AG08395 (cell line): ENCODE measurements around the gene SORL1-AS1.
A peak's percentile ranks its signal among the peaks of the same experiment; 100 is the strongest.
"Not testable (repeated sequence)": the region's sequence is repeated elsewhere in the genome, so short reads cannot be mapped to it uniquely, and the experiment has no call there.

Source experiments
- DNase-seq: peaks from one replicate; pipeline ENCODE4 v3.0.0; 2012; ENCODE audit warnings: mixed read lengths, low spot score

Gene SORL1-AS1

DNA sequence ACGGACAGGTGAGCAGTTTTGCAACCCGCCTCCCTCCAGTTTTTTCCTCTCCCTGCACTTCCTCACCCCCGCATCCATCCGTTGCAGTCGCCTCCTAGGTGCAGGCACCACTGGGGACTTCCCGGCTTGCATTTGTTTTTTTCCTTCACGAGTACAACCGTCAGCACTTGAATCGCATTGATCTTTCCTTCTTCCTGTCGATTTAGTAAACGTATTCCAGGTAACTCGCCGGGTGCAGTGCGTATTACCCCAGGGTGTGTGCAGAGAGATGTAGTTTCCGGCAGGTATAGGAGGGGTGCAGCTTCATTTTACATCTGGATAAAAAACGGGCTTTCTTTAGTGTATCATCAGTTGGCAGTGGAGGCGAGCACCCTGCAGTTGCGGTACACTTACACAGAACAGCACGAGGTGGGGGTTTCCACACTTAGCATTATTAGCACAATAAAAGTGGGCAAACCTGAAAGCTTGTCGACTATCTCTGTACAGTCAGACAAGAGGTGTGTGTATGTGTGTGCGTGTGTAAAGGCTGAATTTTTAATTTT is at the start of gene SORL1-AS1:
TSS of gene SORL1-AS1 (minus strand) at position 359 of the 542 bp plus-strand sequence.
- peak; percentile 17 for DNase-seq

DNA sequence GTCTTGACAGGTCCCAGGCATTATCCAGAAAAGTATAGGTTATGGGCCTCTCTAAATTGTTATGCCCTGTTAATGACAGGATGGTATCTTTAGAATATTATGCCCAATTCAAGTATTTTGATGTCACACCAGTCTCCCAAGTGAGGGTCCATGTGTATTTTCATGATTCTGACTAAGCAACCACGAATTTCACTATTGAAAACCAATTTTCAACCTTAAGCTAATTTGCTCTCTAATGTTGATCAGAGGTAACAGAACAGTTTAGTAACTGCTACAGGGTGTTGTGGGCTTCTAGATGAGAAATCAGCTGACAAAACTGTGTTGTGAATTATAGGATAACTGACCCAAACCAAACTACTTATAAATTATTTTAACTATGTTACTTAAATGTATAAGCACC is 48.0 kb upstream of the SORL1-AS1 start:
- DNase-seq = no peak

DNA sequence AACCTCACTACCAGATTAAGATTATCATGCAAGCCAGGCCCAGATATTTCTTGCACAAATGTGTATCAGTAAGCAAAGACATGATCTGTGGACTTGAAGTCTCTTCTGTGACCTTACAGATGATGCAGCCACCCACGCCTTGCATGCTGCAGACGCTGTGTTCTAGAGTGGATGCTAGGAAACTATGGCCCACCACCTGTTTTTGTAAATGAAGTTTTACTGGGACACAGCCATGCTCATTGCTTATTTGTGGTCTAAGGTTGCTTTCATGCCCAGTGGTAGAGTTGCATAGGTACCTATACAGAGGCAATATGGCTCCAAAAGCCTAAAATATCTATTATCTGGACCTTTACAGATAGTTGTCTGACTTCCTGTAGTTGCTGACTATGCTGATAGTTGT is 47.5 kb upstream of the SORL1-AS1 start:
- DNase-seq = no peak

DNA sequence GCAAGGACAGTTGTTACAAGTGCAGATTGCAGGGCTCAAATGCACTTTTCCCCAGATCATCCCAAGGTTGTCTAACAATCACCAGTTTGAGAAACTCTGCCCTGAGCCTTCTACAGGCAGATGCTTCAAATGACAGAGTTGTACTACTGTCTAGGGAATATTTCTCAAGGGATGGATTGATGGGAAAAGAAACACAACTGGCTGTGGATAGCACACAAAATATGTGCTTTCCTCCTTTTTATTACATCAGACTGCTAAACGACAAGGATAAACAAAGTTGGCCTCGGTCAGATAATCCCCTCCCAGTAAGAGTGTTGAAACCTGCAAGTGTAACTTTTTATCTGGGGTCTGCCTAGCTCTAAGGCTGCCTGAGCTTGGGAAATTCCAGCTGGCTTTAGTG is 46.6 kb upstream of the SORL1-AS1 start:
- DNase-seq = no peak

DNA sequence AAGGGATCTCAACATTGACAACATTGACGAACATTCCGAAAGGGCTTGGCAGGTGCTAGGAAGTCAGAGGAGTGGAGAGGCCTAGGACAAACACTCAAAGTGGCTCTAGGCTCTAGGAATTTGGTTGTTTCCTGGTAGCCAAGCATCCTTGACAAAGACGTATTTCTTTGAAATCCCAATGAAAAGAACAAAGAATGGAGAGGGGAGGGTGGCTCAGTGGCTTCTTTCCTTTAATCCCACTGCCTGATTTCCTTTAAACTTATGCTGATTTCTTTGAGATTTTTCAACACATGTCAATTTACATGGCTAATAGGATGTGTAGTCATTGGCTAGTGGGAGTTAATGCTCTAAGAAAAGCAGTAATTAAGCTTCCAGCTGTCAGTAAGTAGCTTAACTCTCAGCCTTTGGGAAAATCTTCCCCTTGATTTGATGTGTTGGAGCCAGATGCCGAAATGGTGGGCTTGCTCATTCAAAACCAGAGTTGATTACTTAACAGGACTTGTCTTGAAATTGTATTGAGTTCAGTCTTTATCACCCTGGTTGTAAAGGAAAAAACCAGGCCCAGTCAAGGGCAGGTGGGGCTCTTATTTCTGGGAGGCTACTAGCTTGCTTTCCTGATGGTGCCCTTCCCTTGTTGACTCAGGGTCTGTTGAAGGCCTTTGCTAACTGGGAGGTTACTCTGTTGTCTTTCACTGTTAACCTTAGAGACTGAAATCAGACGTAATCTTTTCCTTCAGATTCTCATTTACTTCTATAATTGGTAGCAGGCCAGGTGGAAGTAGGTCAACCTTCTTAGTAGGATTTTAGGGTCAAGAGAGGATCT is 44.6 kb upstream of the SORL1-AS1 start:
- DNase-seq = no peak

DNA sequence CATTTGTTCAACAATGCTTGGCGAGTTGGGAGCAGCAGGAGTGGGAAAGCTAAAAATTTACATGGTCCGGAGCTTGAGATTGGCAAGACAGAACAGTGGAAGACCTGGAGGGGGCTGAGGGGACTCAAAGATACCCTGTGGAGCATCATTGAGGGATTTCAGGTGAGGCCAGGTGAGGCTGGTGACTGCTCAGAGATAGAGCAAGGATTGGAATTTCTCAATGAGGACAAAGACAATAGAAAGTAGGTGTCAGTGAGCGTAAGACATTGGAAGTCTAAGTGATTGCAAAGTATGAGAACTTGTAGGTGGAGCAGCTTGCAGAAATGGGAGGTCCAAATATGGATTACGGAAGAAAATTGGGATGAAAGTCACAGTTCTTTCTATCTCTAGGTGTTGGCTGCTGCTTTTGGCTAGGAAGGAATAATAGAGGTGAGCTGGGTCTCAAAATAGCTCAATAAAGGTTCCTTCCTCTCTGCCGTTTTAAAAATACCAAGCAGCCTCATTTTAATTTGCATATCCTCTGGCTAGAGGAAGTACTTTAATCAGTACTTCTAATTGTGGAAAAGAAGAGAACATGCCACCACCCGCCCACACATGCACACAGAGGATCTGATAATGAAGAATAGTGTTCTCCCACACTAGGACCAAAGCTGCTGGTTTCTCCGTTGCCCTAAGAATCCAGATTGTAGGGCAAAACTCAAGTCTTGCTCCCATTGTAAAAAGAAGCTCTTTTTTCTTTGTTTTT is 41.8 kb upstream of the SORL1-AS1 start:
- no peak for DNase-seq

DNA sequence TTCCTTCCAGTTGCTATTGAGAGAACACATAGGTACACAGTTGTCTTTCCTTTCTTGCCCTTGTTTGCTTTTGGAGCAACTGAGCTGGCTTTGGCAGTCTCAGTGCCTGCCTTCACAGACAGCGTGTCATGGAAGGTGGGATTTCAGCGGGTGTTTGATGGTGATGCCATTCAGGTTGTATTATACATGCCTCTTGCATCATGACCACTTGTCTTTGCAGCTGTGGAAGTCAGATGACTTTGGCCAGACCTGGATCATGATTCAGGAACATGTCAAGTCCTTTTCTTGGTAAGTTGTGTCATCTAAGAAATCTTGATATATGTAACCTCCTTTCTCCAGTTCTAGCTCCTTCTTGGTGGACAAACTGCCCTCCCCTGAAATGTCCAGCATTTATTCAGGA is 37.1 kb upstream of the SORL1-AS1 start:
- DNase-seq = no peak

DNA sequence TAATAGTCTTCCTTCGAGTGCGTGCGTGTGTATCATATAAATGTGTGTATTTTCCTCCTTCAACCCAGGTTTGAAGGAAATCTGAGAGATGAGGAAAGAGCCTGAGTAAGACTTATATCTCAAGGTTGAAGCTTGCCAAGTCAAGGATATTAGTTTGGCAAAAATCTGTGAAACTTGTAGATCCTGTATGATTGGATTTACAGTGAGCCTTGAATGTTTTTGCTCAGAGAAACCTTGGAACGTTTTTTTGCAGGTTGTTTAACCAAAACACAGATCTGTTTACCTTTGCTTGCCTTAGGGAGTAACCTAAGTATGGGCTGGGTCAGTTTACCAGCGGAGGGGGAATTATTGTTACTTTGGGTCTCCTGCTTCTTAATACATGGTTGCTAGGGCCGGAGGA is 35.9 kb upstream of the SORL1-AS1 start:
- DNase-seq = no peak

DNA sequence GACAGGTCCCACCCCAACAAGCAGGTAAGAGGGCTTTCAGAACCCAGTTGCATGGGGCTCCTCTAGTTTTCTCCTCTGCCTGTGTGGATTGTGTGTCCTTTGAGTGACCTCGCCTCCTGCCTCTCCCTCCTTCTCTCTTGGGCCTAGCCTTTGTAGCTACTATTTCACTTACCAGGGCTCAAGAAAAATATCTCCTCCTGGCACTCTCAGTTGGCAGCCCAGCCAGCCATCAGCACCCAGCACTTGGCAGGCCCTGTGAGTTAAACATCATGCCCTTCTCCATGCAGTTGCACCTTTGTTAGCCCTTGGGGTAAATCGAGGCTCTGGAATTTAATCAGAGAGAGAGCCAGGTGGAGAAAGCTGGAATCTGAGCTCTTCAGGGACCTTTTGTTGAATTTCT is 35.4 kb upstream of the SORL1-AS1 start:
- no peak for DNase-seq

DNA sequence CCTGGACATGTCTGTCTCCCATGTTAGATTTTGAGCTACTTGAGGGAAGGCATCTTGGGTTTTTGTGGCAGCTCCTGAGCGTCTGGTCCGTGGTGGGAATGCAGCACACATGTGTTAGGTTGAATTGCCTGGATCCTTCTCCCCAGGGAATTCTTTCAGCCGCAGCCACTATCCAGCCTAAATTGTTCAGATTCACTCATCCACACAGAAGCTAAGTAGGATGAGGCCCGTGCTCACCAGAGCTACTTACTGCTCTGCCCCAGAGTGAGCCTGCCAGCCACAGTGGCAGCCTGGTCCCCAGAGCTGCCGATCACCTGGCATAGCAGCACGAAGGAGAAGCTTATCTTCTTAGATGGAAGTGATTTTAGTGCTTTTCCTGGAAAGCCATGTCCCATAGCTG is 34.4 kb upstream of the SORL1-AS1 start:
- DNase-seq = no peak

DNA sequence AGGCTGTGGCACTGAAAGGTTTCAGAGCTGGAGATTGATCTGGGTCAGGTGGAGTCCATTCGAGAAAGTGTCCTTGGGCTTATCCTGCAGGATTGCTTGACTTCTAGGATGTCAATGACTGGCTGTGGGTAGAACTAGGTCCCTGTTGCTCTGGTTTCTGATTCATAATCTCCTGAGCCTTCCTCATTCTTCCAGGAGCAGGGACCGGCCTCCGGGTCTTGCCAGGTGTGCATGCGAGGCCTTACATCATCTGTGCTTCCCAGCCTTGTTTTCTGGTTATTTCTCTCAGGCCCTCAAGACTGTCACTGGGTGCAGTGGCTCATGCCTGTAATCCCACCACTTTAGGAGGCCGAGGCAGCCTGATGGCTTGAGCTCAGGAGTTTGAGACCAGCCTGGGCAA is 33.3 kb upstream of the SORL1-AS1 start:
- no peak for DNase-seq

DNA sequence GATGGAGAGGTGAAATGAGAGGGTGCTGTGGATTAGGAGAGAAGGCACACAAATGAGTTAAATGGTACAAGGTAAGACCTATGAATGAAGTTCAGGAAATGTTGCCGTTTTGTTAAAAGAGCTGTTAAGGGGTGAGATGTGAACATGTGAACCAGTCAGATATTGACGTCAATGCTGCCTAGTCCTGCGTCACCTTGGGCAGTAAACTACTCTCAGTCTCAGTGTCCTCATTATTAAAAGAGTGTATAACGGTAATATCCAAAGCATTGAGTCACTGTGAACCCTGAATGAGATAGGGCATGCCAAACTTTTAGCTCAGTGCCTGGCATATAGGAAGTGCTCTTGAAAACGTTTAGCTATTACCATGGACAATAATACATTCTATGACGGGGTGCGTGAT is 32.4 kb upstream of the SORL1-AS1 start:
- no peak for DNase-seq

DNA sequence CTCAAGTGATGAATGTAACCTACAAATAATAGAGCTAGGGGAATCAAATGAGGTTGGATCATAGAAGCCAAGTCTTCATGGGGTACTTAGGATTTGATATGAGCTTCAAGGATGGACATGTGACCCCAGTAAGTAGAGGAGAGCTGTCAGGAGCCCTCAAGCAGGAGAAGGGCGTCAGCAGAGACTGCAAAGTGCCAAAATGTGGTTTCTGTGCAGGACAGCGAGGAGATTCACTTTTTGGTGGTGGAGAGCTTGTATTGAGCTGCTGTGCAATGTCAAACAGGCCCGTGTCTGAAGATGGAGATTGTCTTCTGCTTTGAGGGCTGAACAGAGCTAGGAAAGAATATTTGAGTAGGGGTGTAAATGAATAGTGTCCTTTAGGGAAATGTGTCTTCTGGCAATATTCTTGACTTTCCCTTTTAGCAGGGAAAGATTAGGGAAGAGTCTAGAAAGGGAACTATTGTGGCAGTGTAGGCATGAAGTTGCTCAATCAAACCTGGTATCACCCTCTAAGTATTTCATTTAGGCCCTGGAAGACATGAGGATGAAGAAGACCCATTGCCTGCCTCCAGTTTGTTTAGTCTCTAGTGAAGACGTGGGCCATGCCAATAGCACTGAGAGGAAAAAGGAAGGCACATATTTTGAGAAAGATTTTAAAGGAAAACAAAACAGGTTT is 31.2 kb upstream of the SORL1-AS1 start:
- no peak for DNase-seq

DNA sequence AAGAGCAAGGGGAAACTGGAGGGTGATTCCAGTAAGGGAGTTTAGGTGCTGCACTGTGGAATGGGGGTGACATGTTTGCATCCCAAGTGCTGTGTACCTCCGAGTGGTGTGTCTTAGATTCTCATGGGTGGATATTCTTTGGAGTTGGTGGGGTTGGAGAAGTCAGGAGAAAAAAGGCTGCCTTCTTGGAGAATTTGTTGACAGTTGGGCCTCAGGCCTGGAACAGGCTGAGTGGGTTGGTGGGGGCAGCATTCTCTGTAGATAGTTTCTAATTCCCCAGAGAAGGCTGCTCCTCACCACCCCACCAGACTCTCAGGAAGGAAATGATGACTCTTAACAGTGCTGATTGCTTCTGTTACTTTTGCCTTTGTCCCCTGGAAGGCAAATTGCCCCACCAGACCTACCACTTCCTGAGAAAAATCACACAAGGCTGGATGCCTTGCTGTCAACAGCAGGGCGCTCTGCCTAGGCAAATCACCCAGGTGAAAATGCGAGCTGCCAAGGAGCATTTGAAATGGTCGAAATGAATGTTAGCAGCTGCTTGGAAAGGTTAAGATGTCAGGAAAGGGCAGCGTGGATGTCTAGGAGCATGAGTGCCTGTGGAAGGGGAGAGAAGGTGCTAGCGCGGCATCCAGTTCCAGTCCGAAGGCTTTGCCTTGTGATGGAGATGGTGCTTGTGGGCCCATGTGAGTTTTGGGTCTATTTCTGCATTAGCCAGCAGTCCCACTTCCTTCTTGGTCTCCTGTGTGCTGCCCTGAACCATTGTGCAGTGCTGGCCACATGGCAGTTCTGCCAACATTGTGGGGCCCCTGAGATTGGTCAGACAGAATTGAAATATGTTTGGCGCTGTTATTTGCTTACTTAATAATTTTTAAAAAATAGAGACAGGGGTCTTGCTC is 29.7 kb upstream of the SORL1-AS1 start:
- no peak for DNase-seq

DNA sequence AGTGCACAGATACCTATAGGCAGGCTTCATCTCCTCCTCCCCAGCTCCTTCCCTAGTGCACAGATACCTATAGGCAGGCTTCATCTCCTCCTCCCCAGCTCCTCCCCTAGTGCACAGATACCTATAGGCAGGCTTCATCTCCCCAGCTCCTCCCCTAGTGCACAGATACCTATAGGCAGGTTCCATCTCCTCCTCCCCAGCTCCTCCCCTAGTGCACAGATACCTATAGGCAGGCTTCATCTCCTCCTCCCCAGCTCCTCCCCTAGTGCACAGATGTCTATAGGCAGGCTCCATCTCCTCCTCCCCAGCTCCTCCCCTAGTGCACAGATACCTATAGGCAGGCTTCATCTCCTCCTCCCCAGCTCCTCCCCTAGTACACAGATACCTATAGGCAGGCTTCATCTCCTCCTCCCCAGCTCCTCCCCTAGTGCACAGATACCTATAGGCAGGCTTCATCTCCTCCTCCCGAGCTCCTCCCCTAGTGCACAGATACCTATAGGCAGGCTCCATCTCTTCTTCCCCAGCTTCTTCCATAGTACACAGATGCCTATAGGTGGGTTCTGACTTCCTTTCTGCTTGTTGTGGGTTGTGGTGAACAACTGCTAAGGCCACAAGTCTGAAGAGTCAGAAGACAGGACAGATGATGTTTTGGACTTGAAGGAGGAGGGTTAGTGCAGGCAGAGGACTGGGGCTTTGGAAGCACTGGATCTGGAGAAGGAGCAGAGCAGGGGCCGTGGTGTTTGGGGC is 28.9 kb upstream of the SORL1-AS1 start:
- DNase-seq = not testable (repeated sequence)

DNA sequence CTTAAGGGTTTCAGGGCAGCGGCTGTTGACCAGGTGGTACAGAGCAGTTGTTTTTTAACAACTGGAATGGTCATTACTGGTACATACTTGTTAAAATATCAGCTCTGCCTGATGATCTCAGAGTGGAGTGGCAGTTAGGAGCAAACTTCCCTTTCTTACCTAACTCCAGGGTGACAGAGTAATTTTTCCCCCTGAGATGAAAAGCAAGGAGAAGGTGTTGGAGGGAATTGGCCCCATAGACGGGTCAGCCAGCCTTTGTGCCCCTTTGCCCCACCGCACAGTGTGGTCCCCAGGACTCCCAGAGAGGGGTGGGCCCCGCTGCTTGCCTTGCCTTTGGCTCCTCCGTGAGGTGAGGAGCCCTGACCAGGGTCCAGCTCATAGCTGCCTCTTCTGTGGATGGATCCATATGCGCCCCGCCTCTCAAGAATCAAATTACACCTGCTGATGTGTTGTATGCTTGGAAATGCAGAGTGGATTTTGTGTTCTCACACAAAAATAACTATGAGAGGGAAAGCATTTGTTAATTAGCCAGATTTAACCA is 27.0 kb upstream of the SORL1-AS1 start:
- no peak for DNase-seq

DNA sequence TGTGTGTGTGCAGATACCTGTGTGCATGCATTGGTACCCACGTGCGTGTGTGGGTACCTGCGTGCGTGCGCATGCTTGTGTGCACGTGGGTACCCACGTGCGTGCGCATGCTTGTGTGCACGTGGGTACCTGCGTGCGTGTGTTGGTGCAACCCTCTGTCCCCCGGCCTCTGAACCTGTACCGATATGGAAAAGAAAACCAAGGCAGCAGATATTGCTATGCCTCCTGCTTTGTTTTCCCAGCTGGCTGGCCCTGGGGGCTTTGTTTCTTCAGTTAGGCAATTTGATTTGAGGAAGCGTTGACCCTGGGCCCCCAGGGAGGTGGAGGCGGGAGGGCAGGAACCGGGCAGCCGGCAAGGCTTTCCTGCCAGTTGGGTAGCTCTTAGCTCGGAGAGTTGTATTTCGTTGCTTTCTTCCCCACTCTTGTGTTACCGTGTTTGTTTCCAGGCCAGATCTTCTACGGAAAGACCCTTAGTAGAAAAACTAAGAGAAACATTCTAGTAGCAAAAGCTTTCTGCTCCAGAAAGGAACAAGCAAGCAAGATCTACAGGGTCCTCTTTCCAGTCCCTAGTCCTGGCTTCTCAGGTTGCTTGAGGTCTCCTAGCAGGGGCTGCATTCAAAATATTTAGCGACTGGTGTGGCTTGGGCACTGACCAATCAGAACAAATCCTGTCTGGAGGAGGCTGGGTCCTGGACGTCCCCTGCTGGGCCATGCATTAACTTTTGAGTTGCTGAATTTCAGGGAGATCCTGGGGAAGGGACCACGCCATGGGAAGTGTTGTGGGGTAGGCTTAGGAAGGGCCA is 26.3 kb upstream of the SORL1-AS1 start:
- no peak for DNase-seq

DNA sequence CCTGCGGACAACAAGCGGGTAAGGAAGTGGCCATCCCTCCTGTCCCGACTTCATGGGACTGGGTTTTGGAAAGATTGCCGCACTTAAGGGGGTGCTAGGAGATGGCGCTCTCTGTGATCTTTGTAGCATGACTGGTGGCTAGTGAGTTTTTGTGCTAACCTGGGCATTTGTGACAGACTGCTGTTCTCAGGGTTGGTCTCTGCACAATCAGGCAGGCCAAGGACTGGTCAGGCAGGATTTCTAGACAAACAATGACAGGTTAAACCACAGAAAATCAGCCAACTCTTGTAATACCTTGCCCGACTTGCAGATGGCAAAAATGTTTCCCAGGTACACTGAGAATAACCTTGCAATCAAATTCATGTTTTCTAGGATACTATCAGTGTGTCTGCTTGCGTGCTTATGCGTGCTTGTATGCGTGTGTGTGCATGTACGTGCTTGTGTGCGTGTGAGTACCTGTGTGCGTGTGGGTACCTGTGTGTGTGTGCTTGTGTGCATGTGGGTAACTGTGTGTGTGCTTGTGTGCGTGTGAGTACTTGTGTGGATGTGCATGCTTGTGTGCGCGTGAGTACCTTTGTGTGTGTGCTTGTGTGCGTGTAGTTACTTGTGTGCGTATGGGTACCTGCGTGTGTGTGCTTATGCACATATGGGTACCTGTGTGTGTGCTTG is 25.6 kb upstream of the SORL1-AS1 start:
- DNase-seq = no peak

DNA sequence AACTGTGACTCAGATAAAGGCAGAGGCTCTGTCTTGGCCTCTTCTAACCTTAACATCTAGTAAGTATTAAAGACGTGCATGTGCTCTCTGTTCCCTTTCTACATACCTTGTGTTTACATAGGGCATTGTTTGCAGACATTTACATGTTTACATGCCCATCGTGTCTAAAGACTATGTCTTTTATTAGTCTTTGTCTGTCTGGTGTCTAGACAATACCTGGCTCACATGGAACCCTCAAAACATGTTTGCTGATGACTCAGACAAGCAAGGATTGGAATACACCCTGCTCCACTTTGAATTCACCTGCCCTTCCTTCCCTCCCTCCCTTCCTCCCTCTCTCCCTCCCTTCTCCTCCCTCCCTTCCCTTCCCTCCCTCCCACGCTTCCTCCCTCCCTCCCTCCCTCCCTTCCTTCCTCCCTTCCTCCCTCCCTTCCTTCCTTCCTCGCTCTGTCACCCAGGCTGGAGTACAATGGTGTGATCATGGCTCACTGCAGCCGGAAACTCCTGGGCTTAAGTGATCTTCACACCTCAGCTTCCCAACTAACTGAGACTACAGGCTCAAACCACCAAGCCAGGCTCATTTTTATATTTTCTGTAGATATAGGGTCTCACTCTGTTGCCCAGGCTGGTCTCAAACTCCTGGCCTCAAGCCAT is 23.7 kb upstream of the SORL1-AS1 start:
- DNase-seq = no peak
